Measurements from ENCODE around the gene SSPN. TPM values are rescaled to one million over a fixed set of nuclear protein-coding genes. Genes with fewer than 3 reads are reported as not detected.

The SSPN gene
- total RNA-seq, 1 donor from 2014 or later: 0.91 TPM

- no peak for TF ChIP-seq CTCF (IDR thresholded peaks at IDR 0.05; ENCODE audit: partially characterized antibody, unreplicated experiment)
- H3K27me3 Mint-ChIP-seq (ENCODE audit: unreplicated experiment): no peaks in the 10 kb centered on the region
- no peaks in the 10 kb centered on the region for H3K9me3 Mint-ChIP-seq (ENCODE audit: unreplicated experiment)
- no peaks in the 10 kb centered on the region for H3K36me3 Mint-ChIP-seq (ENCODE audit: unreplicated experiment)
- H3K27ac Mint-ChIP-seq (ENCODE audit: unreplicated experiment): no peak overlapping the region
- H3K4me1 Mint-ChIP-seq (ENCODE audit: low read depth, unreplicated experiment): peaks cover 11% of the 10 kb centered on the region
- H3K4me3 Mint-ChIP-seq (ENCODE audit: unreplicated experiment): no peak overlapping the region
- no peak for DNase-seq
Observed at GRCh38 chr12:26205941-26206340, 10.6 kb downstream of the SSPN start.

GRCh38 chr12:26211331-26211730 lies 16.0 kb downstream of the SSPN start:
- Mint-ChIP-seq H3K27me3 (ENCODE audit: unreplicated experiment) (no peaks in the 10 kb centered on the region), H3K4me1 (ENCODE audit: low read depth, unreplicated experiment) (peaks cover 7% of the 10 kb centered on the region), H3K36me3 (ENCODE audit: unreplicated experiment) (no peaks in the 10 kb centered on the region), H3K9me3 (ENCODE audit: unreplicated experiment) (no peaks in the 10 kb centered on the region), H3K4me3 (ENCODE audit: unreplicated experiment) (no peak overlapping the region), H3K27ac (ENCODE audit: unreplicated experiment) (no peak overlapping the region)
- DNase-seq: no peak
- no peak for TF ChIP-seq CTCF (IDR thresholded peaks at IDR 0.05; ENCODE audit: partially characterized antibody, unreplicated experiment)

DNA sequence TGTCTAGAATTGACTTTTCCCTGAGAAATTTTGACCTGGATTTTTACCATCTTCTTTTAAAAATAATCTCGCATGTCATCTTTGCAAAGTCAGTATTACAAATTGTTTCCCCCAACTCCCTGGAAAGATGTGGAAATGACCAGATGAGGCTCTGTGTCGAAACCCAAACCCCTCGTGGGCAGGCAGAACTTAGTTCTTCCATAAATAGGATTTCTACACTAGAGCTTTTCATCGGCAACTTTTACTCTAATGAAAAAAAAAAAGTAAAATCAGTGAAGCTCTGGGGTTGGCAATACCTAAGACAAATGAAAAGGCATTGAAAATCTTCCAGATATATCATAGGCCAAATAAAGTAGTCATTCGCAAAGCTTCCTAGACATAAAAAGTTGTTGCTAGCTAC lies 17.0 kb downstream of the SSPN start:
- no peak for DNase-seq
- H3K9me3 Mint-ChIP-seq (ENCODE audit: unreplicated experiment): no peaks in the 10 kb centered on the region
- H3K4me3 Mint-ChIP-seq (ENCODE audit: unreplicated experiment): no peak overlapping the region
- no peak overlapping the region for H3K27ac Mint-ChIP-seq (ENCODE audit: unreplicated experiment)
- H3K4me1 Mint-ChIP-seq (ENCODE audit: low read depth, unreplicated experiment): peaks cover 7% of the 10 kb centered on the region
- H3K27me3 Mint-ChIP-seq (ENCODE audit: unreplicated experiment): no peaks in the 10 kb centered on the region
- H3K36me3 Mint-ChIP-seq (ENCODE audit: unreplicated experiment): no peaks in the 10 kb centered on the region
- no peak for TF ChIP-seq CTCF (IDR thresholded peaks at IDR 0.05; ENCODE audit: partially characterized antibody, unreplicated experiment)

- no peaks in the 10 kb centered on the region for H3K9me3 Mint-ChIP-seq (ENCODE audit: unreplicated experiment)
- peaks cover 7% of the 10 kb centered on the region for H3K4me1 Mint-ChIP-seq (ENCODE audit: low read depth, unreplicated experiment)
- no peak for TF ChIP-seq CTCF (IDR thresholded peaks at IDR 0.05; ENCODE audit: partially characterized antibody, unreplicated experiment)
- no peak overlapping the region for H3K27ac Mint-ChIP-seq (ENCODE audit: unreplicated experiment)
- H3K4me3 Mint-ChIP-seq (ENCODE audit: unreplicated experiment): no peak overlapping the region
- no peaks in the 10 kb centered on the region for H3K36me3 Mint-ChIP-seq (ENCODE audit: unreplicated experiment)
- H3K27me3 Mint-ChIP-seq (ENCODE audit: unreplicated experiment): no peaks in the 10 kb centered on the region
- DNase-seq: no peak
Observed at GRCh38 chr12:26212988-26213387, 17.6 kb downstream of the SSPN start.

DNA sequence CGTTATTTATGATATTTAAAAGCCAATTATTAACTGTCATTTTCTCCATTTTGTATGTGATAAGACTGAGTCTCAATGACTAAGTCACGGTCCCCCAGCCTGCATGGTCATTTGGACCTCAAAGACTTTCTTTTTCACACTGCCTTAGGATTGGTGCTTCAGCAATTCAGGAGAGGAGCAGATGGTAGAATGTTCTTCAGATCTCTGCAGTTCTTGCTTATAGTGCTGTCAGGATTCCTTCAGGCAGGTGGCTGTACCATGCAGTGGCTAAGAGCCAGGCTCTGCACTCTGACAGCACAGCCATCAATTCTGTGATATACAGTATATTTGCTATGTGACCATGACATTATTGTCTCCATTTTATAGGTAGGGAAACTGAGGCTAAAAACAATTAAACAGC lies 18.7 kb downstream of the SSPN start:
- Mint-ChIP-seq H3K27ac (ENCODE audit: unreplicated experiment) (no peak overlapping the region), H3K36me3 (ENCODE audit: unreplicated experiment) (no peaks in the 10 kb centered on the region), H3K4me1 (ENCODE audit: low read depth, unreplicated experiment) (peaks cover 7% of the 10 kb centered on the region), H3K9me3 (ENCODE audit: unreplicated experiment) (no peaks in the 10 kb centered on the region), H3K27me3 (ENCODE audit: unreplicated experiment) (no peaks in the 10 kb centered on the region), H3K4me3 (ENCODE audit: unreplicated experiment) (no peak overlapping the region)
- no peak for TF ChIP-seq CTCF (IDR thresholded peaks at IDR 0.05; ENCODE audit: partially characterized antibody, unreplicated experiment)
- DNase-seq: no peak

Measured in glutamatergic neuron (in vitro differentiated cells).